Caco-2 (cell line): ENCODE results near the gene MUSTN1. TPM values are rescaled to one million over a fixed set of nuclear protein-coding genes. Genes with fewer than 3 reads are reported as not detected.

Experiments
- BruUV-seq: library from RNA; stranded (reverse); fragments of 400-500 nt; replicated peaks from 2 replicates; lab custom pipeline; 2021; lab: Mats Ljungman, UMichigan
- CTCF ChIA-PET: fragments of 300-600 bp; sonication (Branson Sonifier 250); formaldehyde crosslinking; loops from one replicate; lab custom pipeline; 2022; ENCODE audit warnings: antibody characterized with exemption; lab: Charles Lee
- POLR2A ChIA-PET: fragments of 300-600 bp; sonication (Branson Sonifier 250); formaldehyde crosslinking; loops from one replicate; lab custom pipeline; 2022; ENCODE audit warnings: antibody characterized with exemption; lab: Charles Lee
- DNase-seq, 2 experiments: peaks; one replicate each; pipeline versions ENCODE4 v3.0.0 to v3.0.0-alpha.2; 2020 to 2022
- H3K27me3 ChIP-seq: replicated peaks from 2 replicates; pipeline ENCODE4 v1.6.0; 2011; ENCODE audit warnings: low read length; ENCODE audit not compliant: control insufficient read depth, insufficient read depth
- H3K36me3 ChIP-seq: 2 replicates; pipeline ENCODE4 v1.5.1; 2011; ENCODE audit warnings: low read length; ENCODE audit not compliant: control insufficient read depth, insufficient read depth
- H3K4me1 ChIP-seq: fragments of 250-450 bp; sonication (Bioruptor Pico); 2 replicates; pipeline ENCODE4 v1.5.1; 2020; ENCODE audit warnings: mild to moderate bottlenecking
- H3K4me3 ChIP-seq: 2 replicates; pipeline ENCODE4 v1.5.1; 2011; ENCODE audit warnings: low read depth, mild to moderate bottlenecking, control low read depth, low read length
- H3K9me3 ChIP-seq: fragments of 250-450 bp; sonication (Bioruptor Pico); 2 replicates; pipeline ENCODE4 v1.5.1; 2020; ENCODE audit warnings: mild to moderate bottlenecking, moderate library complexity
- H3K27ac Mint-ChIP-seq: one replicate; pipeline ENCODE4 v1.8.0; 2022; ENCODE audit warnings: mixed read lengths; ENCODE audit not compliant: unreplicated experiment
- H3K27me3 Mint-ChIP-seq: one replicate; pipeline ENCODE4 v1.8.0; 2022; ENCODE audit warnings: mixed read lengths; ENCODE audit not compliant: insufficient read depth, unreplicated experiment
- H3K36me3 Mint-ChIP-seq: one replicate; pipeline ENCODE4 v1.8.0; 2022; ENCODE audit warnings: mild to moderate bottlenecking, mixed read lengths; ENCODE audit not compliant: insufficient read depth, unreplicated experiment
- H3K4me1 Mint-ChIP-seq: one replicate; pipeline ENCODE4 v1.8.0; 2022; ENCODE audit warnings: low read depth, mixed read lengths; ENCODE audit not compliant: unreplicated experiment
- H3K4me3 Mint-ChIP-seq: one replicate; pipeline ENCODE4 v1.8.0; 2022; ENCODE audit warnings: mild to moderate bottlenecking, moderate library complexity, mixed read lengths; ENCODE audit not compliant: unreplicated experiment
- H3K9me3 Mint-ChIP-seq: one replicate; pipeline ENCODE4 v1.8.0; 2022; ENCODE audit warnings: mixed read lengths; ENCODE audit not compliant: unreplicated experiment
- CTCF ChIP-seq, 2 experiments: fragments of 200-600 bp in 1 of 2; IDR thresholded peaks; 1 replicate in 1 of 2; 2 replicates in 1 of 2; pipeline versions ENCODE4 v1.5.1 to v1.8.0; 2011 to 2022; ENCODE audit warnings: antibody characterized with exemption in 1 of 2, control low read depth in 1 of 2, inconsistent platforms in 1 of 2, low read depth in 1 of 2, low read length in 1 of 2, mild to moderate bottlenecking in 1 of 2, moderate library complexity in 1 of 2; ENCODE audit not compliant: insufficient read depth in 1 of 2, severe bottlenecking in 1 of 2, unreplicated experiment in 1 of 2
- intact Hi-C: fragments of 100-400 bp; cut with micrococcal nuclease; formaldehyde crosslinking; loops from one replicate; pipeline ENCODE4 v1.10.0; 2022; ENCODE audit not compliant: unreplicated experiment
- total RNA-seq: library from RNA; stranded (reverse); gene quantifications from 2 replicates; pipeline ENCODE4 v1.2.3, GENCODE V29; 2022

MUSTN1 gene
- total RNA-seq, 1 experiment from 2014 or later = 1.8 TPM

GRCh38 chr3:52865994-52866393 is 31.2 kb upstream of the MUSTN1 start:
- ChIA-PET CTCF (no interaction called here), POLR2A (no interaction called here)
- Mint-ChIP-seq H3K27ac (no peak overlapping the region), H3K36me3 (peaks cover 13% of the 10 kb centered on the region), H3K4me1 (no peaks in the 10 kb centered on the region), H3K9me3 (peaks cover 14% of the 10 kb centered on the region), H3K4me3 (no peak overlapping the region), H3K27me3 (no peaks in the 10 kb centered on the region)
- Histone ChIP-seq H3K4me3 (no peak overlapping the region), H3K27me3 (no peaks in the 10 kb centered on the region), H3K36me3 (no peaks in the 10 kb centered on the region), H3K4me1 (no peaks in the 10 kb centered on the region), H3K9me3 (no peaks in the 10 kb centered on the region)
- no TSS peak for BruUV-seq
- no peak for TF ChIP-seq CTCF (IDR thresholded peaks at IDR 0.05; ENCODE audit: insufficient read depth in 1 of 2, low read depth in 1 of 2, low read length in 1 of 2, severe bottlenecking in 1 of 2, unreplicated experiment in 1 of 2)
- DNase-seq = no peak
- intact Hi-C loops = no loop called here

GRCh38 chr3:52860424-52860768 is 25.6 kb upstream of the MUSTN1 start:
- POLR2A ChIA-PET = no interaction called here
- no peaks in the 10 kb centered on the region for H3K27me3 ChIP-seq
- Mint-ChIP-seq H3K9me3 (peaks cover under 1% of the 10 kb centered on the region), H3K27me3 (no peaks in the 10 kb centered on the region), H3K4me1 (no peaks in the 10 kb centered on the region), H3K27ac (no peak overlapping the region), H3K36me3 (peaks cover 2% of the 10 kb centered on the region), H3K4me3 (no peak overlapping the region)
- no peaks in the 10 kb centered on the region for H3K9me3 ChIP-seq
- DNase-seq = no peak
- H3K4me1 ChIP-seq = no peaks in the 10 kb centered on the region
- H3K4me3 ChIP-seq = no peak overlapping the region
- BruUV-seq = no TSS peak
- H3K36me3 ChIP-seq = no peaks in the 10 kb centered on the region
- CTCF ChIA-PET = no interaction called here
- no peak for TF ChIP-seq CTCF (IDR thresholded peaks at IDR 0.05; ENCODE audit: insufficient read depth in 1 of 2, low read depth in 1 of 2, low read length in 1 of 2, severe bottlenecking in 1 of 2, unreplicated experiment in 1 of 2)
- intact Hi-C loops = no loop called here

- no peaks in the 10 kb centered on the region for H3K4me1 ChIP-seq
- Mint-ChIP-seq H3K36me3 (no peaks in the 10 kb centered on the region), H3K4me1 (no peaks in the 10 kb centered on the region), H3K4me3 (no peak overlapping the region), H3K9me3 (no peaks in the 10 kb centered on the region), H3K27ac (no peak overlapping the region), H3K27me3 (no peaks in the 10 kb centered on the region)
- H3K27me3 ChIP-seq = no peaks in the 10 kb centered on the region
- intact Hi-C loops = no loop called here
- ChIA-PET CTCF (no interaction called here), POLR2A (no interaction called here)
- H3K9me3 ChIP-seq = no peaks in the 10 kb centered on the region
- DNase-seq = no peak
- H3K4me3 ChIP-seq = no peak overlapping the region
- no peak for TF ChIP-seq CTCF (IDR thresholded peaks at IDR 0.05; ENCODE audit: insufficient read depth in 1 of 2, low read depth in 1 of 2, low read length in 1 of 2, severe bottlenecking in 1 of 2, unreplicated experiment in 1 of 2)
- BruUV-seq = no TSS peak
- no peaks in the 10 kb centered on the region for H3K36me3 ChIP-seq
Measured at GRCh38 chr3:52859686-52860423, 25.0 kb upstream of the MUSTN1 start.
